SK-N-SH treated with all-trans-retinoic acid at 6 μM for 48 hours (cell line): ENCODE results near the gene E2F6.

Source experiments
- ATAC-seq: fragments of 200-7000 bp; cut with Tn5 transposase; 3 replicates; pipeline ENCODE4 v1.9.1; 2020; ENCODE audit warnings: mild to moderate bottlenecking, moderate library complexity
- ARNTL ChIP-seq: fragments of 450-650 bp; formaldehyde crosslinking; IDR thresholded peaks from 2 replicates; pipeline ENCODE4 v1.5.0; 2020; ENCODE audit warnings: low read depth, mild to moderate bottlenecking, moderate library complexity, borderline replicate concordance
- BACH2 ChIP-seq: fragments of 250-450 bp; sonication (Bioruptor Pico); IDR thresholded peaks from 2 replicates; pipeline ENCODE4 v1.9.0; 2021; ENCODE audit warnings: mild to moderate bottlenecking, borderline replicate concordance
- ESRRG ChIP-seq: fragments of 250-450 bp; sonication (Bioruptor Pico); IDR thresholded peaks from 2 replicates; pipeline ENCODE4 v1.6.1; 2021; ENCODE audit warnings: mild to moderate bottlenecking
- ISL1 ChIP-seq: fragments of 250-450 bp; sonication (Bioruptor Pico); IDR thresholded peaks from 2 replicates; pipeline ENCODE4 v2.1.2; 2022; ENCODE audit warnings: mild to moderate bottlenecking, moderate library complexity
- PPARA ChIP-seq: fragments of 250-450 bp; sonication (Bioruptor Pico); IDR thresholded peaks from 2 replicates; pipeline ENCODE4 v1.5.0; 2020; ENCODE audit warnings: mild to moderate bottlenecking, borderline replicate concordance
- RARB ChIP-seq: fragments of 250-450 bp; sonication (Bioruptor Pico); IDR thresholded peaks from 2 replicates; pipeline ENCODE4 v1.8.0; 2021; ENCODE audit warnings: mild to moderate bottlenecking, moderate library complexity
- SNAI2 ChIP-seq: fragments of 250-450 bp; sonication (Bioruptor Pico); IDR thresholded peaks from 2 replicates; pipeline ENCODE4 v1.5.0; 2020; ENCODE audit warnings: mild to moderate bottlenecking, moderate library complexity
- TCF4 ChIP-seq: fragments of 250-450 bp; sonication (Bioruptor Pico); IDR thresholded peaks from 2 replicates; pipeline ENCODE4 v1.8.0; 2021; ENCODE audit warnings: mild to moderate bottlenecking, moderate library complexity, borderline replicate concordance
- TOX ChIP-seq: fragments of 250-450 bp; sonication (Bioruptor Pico); IDR thresholded peaks from 2 replicates; pipeline ENCODE4 v1.8.0; 2021; ENCODE audit warnings: mild to moderate bottlenecking, moderate library complexity, borderline replicate concordance
- ZC3H10 ChIP-seq: fragments of 250-450 bp; sonication (Bioruptor Pico); IDR thresholded peaks from 2 replicates; pipeline ENCODE4 v1.5.1; 2021; ENCODE audit warnings: mild to moderate bottlenecking, moderate library complexity
- ZFP3 ChIP-seq: fragments of 250-450 bp; sonication (Bioruptor Pico); IDR thresholded peaks from 2 replicates; pipeline ENCODE4 v1.5.0; 2020; ENCODE audit warnings: mild to moderate bottlenecking, moderate library complexity
- ZFP30 ChIP-seq: fragments of 450-650 bp; formaldehyde crosslinking; IDR thresholded peaks from 2 replicates; pipeline ENCODE4 v1.5.0; 2022; ENCODE audit warnings: mild to moderate bottlenecking, moderate library complexity
- ZNF565 ChIP-seq: fragments of 450-650 bp; formaldehyde crosslinking; conservative IDR thresholded peaks from 2 replicates; pipeline ENCODE4 v1.5.0; 2020; ENCODE audit warnings: low read depth, mild to moderate bottlenecking, moderate library complexity
- ZNF8 ChIP-seq: fragments of 450-650 bp; formaldehyde crosslinking; IDR thresholded peaks from 2 replicates; pipeline ENCODE4 v1.5.0; 2020; ENCODE audit warnings: mild to moderate bottlenecking, moderate library complexity
- TF ChIP-seq, protein P1 (sequence below): fragments of 250-450 bp; sonication (Bioruptor Pico); IDR thresholded peaks from 2 replicates; pipeline ENCODE4 v1.8.0; 2021; ENCODE audit warnings: low read depth, mild to moderate bottlenecking, moderate library complexity, borderline replicate concordance
- TF ChIP-seq, protein P2 (sequence below): fragments of 250-450 bp; sonication (Bioruptor Pico); IDR thresholded peaks from 2 replicates; pipeline ENCODE4 v1.8.0; 2020; ENCODE audit warnings: mild to moderate bottlenecking, moderate library complexity, borderline replicate concordance
- TF ChIP-seq, protein P3 (sequence below): fragments of 250-450 bp; sonication (Bioruptor Pico); IDR thresholded peaks from 2 replicates; pipeline ENCODE4 v1.5.1; 2021; ENCODE audit warnings: mild to moderate bottlenecking, moderate library complexity
- TF ChIP-seq, protein P4 (sequence below): fragments of 250-450 bp; sonication (Bioruptor Pico); IDR thresholded peaks from 2 replicates; pipeline ENCODE4 v1.5.0; 2020; ENCODE audit warnings: mild to moderate bottlenecking, moderate library complexity
- TF ChIP-seq, protein P5 (sequence below): fragments of 250-450 bp; sonication (Bioruptor Pico); IDR thresholded peaks from 2 replicates; pipeline ENCODE4 v1.5.1; 2020; ENCODE audit warnings: low read depth, mild to moderate bottlenecking, moderate library complexity

The E2F6 gene

DNA sequence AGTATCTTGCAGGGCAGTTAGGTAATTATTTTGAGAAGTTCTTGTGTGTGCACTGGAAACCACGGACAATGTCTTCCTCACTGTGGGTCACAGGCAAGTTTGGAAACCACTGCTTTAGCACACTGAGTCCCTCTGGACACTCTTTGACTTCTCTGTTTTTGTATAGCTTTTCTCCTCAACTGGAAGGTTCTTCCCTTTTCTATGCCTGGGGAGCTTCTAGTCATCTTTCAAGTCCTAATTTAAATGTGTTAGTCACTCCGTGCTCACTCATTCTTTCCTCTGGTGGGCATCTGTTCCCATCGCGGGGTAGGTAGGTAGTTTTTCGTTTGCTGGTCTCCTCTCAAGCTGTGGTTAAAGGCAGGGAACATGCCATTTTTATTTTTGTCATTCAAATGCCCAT is 32.1 kb downstream of the E2F6 start (continued):
- TF ChIP-seq, protein P1, sequence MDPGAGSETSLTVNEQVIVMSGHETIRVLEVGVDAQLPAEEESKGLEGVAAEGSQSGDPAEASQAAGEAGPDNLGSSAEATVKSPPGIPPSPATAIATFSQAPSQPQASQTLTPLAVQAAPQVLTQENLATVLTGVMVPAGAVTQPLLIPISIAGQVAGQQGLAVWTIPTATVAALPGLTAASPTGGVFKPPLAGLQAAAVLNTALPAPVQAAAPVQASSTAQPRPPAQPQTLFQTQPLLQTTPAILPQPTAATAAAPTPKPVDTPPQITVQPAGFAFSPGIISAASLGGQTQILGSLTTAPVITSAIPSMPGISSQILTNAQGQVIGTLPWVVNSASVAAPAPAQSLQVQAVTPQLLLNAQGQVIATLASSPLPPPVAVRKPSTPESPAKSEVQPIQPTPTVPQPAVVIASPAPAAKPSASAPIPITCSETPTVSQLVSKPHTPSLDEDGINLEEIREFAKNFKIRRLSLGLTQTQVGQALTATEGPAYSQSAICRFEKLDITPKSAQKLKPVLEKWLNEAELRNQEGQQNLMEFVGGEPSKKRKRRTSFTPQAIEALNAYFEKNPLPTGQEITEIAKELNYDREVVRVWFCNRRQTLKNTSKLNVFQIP (CRISPR knock-in tag), result no peak
- TF ChIP-seq PPARA (CRISPR knock-in tag) (no peak), ZNF8 (CRISPR knock-in tag) (no peak), ESRRG (CRISPR knock-in tag) (no peak), ARNTL (no peak), ZNF565 (CRISPR knock-in tag) (no peak), ZC3H10 (no peak)
- TF ChIP-seq, protein P2, sequence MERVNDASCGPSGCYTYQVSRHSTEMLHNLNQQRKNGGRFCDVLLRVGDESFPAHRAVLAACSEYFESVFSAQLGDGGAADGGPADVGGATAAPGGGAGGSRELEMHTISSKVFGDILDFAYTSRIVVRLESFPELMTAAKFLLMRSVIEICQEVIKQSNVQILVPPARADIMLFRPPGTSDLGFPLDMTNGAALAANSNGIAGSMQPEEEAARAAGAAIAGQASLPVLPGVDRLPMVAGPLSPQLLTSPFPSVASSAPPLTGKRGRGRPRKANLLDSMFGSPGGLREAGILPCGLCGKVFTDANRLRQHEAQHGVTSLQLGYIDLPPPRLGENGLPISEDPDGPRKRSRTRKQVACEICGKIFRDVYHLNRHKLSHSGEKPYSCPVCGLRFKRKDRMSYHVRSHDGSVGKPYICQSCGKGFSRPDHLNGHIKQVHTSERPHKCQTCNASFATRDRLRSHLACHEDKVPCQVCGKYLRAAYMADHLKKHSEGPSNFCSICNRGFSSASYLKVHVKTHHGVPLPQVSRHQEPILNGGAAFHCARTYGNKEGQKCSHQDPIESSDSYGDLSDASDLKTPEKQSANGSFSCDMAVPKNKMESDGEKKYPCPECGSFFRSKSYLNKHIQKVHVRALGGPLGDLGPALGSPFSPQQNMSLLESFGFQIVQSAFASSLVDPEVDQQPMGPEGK (CRISPR knock-in tag), result no peak
- TF ChIP-seq, protein P3, sequence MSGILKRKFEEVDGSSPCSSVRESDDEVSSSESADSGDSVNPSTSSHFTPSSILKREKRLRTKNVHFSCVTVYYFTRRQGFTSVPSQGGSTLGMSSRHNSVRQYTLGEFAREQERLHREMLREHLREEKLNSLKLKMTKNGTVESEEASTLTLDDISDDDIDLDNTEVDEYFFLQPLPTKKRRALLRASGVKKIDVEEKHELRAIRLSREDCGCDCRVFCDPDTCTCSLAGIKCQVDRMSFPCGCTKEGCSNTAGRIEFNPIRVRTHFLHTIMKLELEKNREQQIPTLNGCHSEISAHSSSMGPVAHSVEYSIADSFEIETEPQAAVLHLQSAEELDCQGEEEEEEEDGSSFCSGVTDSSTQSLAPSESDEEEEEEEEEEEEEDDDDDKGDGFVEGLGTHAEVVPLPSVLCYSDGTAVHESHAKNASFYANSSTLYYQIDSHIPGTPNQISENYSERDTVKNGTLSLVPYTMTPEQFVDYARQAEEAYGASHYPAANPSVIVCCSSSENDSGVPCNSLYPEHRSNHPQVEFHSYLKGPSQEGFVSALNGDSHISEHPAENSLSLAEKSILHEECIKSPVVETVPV (CRISPR knock-in tag), result no peak
- TF ChIP-seq, all 23 proteins: peak for 0

DNA sequence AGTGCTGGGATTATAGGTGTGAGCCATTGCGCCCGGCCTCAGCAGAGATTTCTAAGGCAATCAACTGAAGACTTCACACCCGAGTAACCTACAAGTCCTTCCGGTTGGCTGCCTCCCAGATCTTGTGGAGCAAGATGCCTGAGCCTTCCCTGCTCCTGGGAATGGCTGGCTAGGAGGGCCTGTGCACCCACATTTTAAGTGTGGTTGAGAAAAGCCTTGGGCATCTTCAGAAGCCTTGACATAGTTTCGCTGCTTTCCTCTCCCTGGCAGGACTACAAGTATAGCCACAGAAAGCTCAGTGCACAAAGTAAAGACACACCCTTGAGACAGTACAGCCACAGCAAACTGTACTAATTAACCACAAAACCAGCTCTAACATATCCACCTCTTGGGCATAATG is 35.2 kb downstream of the E2F6 start:
- ATAC-seq, result no peak; the same call in 2 of the 3 replicates
- TF ChIP-seq ZNF565 (CRISPR knock-in tag), result no peak
- TF ChIP-seq ARNTL, result no peak
- TF ChIP-seq, protein P4, sequence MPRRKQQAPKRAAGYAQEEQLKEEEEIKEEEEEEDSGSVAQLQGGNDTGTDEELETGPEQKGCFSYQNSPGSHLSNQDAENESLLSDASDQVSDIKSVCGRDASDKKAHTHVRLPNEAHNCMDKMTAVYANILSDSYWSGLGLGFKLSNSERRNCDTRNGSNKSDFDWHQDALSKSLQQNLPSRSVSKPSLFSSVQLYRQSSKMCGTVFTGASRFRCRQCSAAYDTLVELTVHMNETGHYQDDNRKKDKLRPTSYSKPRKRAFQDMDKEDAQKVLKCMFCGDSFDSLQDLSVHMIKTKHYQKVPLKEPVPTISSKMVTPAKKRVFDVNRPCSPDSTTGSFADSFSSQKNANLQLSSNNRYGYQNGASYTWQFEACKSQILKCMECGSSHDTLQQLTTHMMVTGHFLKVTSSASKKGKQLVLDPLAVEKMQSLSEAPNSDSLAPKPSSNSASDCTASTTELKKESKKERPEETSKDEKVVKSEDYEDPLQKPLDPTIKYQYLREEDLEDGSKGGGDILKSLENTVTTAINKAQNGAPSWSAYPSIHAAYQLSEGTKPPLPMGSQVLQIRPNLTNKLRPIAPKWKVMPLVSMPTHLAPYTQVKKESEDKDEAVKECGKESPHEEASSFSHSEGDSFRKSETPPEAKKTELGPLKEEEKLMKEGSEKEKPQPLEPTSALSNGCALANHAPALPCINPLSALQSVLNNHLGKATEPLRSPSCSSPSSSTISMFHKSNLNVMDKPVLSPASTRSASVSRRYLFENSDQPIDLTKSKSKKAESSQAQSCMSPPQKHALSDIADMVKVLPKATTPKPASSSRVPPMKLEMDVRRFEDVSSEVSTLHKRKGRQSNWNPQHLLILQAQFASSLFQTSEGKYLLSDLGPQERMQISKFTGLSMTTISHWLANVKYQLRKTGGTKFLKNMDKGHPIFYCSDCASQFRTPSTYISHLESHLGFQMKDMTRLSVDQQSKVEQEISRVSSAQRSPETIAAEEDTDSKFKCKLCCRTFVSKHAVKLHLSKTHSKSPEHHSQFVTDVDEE (CRISPR knock-in tag), result no peak
- no peak for TF ChIP-seq ISL1
- no peak for TF ChIP-seq TCF4 (CRISPR knock-in tag)
- no peak for TF ChIP-seq ESRRG (CRISPR knock-in tag)
- TF ChIP-seq SNAI2 (CRISPR knock-in tag), result no peak
- TF ChIP-seq, protein P3 (CRISPR knock-in tag), result no peak
- TF ChIP-seq BACH2 (CRISPR knock-in tag), result no peak
- no peak for TF ChIP-seq RARB
- no peak for TF ChIP-seq ZFP30
- TF ChIP-seq, protein P5, sequence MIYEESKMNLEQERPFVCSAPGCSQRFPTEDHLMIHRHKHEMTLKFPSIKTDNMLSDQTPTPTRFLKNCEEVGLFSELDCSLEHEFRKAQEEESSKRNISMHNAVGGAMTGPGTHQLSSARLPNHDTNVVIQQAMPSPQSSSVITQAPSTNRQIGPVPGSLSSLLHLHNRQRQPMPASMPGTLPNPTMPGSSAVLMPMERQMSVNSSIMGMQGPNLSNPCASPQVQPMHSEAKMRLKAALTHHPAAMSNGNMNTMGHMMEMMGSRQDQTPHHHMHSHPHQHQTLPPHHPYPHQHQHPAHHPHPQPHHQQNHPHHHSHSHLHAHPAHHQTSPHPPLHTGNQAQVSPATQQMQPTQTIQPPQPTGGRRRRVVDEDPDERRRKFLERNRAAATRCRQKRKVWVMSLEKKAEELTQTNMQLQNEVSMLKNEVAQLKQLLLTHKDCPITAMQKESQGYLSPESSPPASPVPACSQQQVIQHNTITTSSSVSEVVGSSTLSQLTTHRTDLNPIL (CRISPR knock-in tag), result no peak
- TF ChIP-seq ZFP3 (CRISPR knock-in tag), result no peak
- no peak for TF ChIP-seq TOX (CRISPR knock-in tag)
- TF ChIP-seq PPARA (CRISPR knock-in tag), result no peak

DNA sequence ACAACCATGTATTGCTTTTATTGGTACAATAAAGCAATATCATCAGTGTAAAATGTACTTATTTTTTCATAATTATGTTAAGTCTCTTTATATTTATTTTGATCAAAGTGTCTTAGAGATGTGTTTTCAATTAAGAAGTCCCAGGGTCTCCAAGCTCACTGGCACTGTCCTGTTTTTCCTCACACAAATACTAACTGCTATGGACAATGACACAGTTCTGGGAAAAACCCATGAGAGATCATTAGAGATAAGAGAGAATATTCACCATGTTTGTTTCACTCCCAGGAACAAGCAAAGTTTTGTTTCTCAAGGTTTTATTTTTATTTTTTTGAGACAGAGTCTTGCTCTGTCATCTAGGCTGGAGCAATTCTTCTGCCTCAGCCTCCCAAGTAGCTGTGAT is 38.7 kb downstream of the E2F6 start:
- peak; percentile 66 for ATAC-seq
- TF ChIP-seq ZNF565 (CRISPR knock-in tag), result no peak
- peak; percentile 75; the same call in 1 of the 2 replicates for TF ChIP-seq TCF4 (CRISPR knock-in tag)
- TF ChIP-seq, all 23 proteins: peak for 1
